HG02885 (cell line): ENCODE data around the gene KCNJ9.

ENCODE experiments used
- ATAC-seq: cut with Tn5 transposase; IDR thresholded peaks from one replicate; pipeline ENCODE4 v1.9.1; 2021; ENCODE audit warnings: mild to moderate bottlenecking; ENCODE audit not compliant: unreplicated experiment, poor library complexity

The KCNJ9 gene

DNA sequence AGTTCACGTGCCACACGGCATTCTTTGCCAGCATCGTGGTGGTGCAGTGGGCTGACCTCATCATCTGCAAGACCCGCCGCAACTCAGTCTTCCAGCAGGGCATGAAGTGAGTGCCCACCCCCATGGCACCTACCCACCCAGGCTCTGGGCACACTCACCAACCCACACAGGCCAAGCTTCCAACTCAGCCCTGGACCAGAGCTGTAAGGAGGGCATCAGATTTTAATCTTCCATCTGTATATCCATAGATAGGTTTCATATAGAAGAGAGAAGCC is 55.5 kb downstream of the KCNJ9 start:
- no peak for ATAC-seq

GRCh38 chr1:160137216-160137862 is 56.0 kb downstream of the KCNJ9 start:
- no peak for ATAC-seq

- ATAC-seq = no peak
Measured at GRCh38 chr1:160139840-160140239, 58.5 kb downstream of the KCNJ9 start.
